IPS-18c (cell line): ENCODE measurements around the gene LTO1.
"Not testable (repeated sequence)": the region's sequence is repeated elsewhere in the genome, so short reads cannot be mapped to it uniquely, and the experiment has no call there.

Source experiments
- H3K4me3 ChIP-seq: 2 replicates; pipeline ENCODE4 v1.7.0; 2013; ENCODE audit warnings: low read depth, mild to moderate bottlenecking, low read length, moderate library complexity; ENCODE audit not compliant: insufficient read depth
- H3K9me3 ChIP-seq: one replicate; pipeline ENCODE4 v1.6.1; 2013; ENCODE audit warnings: mild to moderate bottlenecking, low read length, moderate library complexity; ENCODE audit not compliant: control insufficient read depth, insufficient read depth

The LTO1 gene

GRCh38 chr11:69703768-69704507 lies 28.8 kb upstream of the LTO1 start, which contains the start of gene FGF19:
Gene FGF19, minus strand, starts transcription at chr11:69704022. Its CDS starts 146 bp downstream, at chr11:69703876.
- H3K4me3 ChIP-seq = peak within 1 kb of the TSS; percentile 50
- no peaks in the 10 kb centered on the region for H3K9me3 ChIP-seq

DNA sequence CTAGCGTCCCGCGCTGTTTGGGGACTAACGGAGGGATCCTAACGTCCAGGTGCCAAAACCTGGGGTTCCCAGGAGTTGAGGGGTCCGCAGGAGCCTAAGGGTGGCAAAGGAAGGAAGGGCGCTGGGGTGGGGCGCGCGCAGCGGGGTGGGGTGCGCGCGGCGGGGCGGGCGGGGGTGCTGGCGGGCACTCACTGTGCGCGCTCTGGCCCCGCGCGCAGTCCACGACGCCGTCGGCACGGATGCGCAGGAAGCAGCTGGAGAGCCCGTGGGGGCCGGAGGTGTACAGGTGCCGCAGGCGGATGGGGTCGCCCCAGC lies 28.3 kb upstream of the LTO1 start:
- Histone ChIP-seq H3K9me3 (no peaks in the 10 kb centered on the region), H3K4me3 (peak overlapping the region; percentile 50)

- Histone ChIP-seq H3K9me3 (no peaks in the 10 kb centered on the region), H3K4me3 (peak overlapping the region; percentile 43; the same call in 1 of the 2 replicates)
Observed at GRCh38 chr11:69702769-69703452, 27.8 kb upstream of the LTO1 start.

GRCh38 chr11:69702239-69702691 lies 27.1 kb upstream of the LTO1 start:
- Histone ChIP-seq H3K4me3 (peak overlapping the region; percentile 43), H3K9me3 (no peaks in the 10 kb centered on the region)

DNA sequence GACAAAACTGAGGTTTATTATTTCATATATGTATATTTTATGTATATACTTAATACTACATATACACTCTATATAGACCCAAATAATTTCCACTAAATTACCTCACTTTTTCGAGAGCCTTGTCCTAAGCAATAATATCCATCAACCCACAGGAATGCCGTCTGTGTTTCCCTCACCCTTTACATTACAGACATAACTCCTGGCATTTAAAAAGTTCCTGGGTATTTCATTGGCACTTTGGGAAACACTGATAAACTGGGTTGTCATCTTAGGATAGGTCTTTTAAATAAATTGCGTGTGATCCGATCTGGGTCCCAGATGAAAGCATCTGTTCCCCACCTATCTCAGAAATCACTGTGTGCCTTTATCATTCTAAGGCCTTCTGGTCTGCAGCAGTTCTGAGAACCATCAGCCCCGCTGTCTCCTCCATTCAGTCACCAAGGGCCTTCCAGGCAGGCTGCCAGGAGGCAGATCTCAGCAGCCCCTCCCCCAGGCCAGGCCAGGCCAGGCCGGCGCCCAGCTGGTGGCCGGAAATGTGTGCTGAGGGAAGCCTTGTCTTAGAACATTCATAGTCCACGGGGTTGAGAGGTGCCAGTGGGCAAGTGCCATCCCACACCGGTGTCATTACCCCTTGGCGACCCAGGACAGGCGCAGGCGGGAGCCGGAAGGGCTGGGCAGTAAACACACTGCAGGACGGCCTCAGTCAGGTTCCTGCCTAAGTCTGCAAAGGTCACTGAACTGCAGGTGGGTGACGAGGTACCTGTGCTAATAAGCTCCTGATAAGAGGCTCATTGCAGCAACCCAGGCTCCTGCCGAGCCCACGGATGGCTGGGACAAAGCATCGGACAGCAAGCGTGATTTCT lies 25.4 kb upstream of the LTO1 start:
- Histone ChIP-seq H3K9me3 (no peaks in the 10 kb centered on the region), H3K4me3 (no peak overlapping the region)

DNA sequence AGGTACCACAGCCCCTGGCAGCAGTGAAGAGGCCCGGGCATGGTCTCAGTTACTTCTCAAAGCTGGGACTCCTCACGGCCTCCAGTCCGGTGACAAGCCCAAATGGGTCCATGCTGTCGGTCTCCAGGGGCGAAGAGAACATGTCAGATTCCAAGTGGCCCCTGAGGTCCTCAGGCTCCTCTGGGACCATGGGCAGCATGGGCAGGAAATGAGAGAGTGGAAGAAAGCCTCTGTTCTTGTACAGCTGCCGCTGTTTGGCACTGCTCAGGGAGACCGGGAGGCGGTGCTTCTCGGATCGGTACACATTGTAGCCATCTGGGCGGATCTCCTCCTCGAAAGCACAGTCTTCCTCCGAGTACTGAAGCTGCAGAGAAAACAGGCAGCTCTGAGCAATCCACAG lies 24.1 kb upstream of the LTO1 start:
- H3K9me3 ChIP-seq = no peaks in the 10 kb centered on the region
- no peak overlapping the region for H3K4me3 ChIP-seq

- no peaks in the 10 kb centered on the region for H3K9me3 ChIP-seq
- no peak overlapping the region for H3K4me3 ChIP-seq
Observed at GRCh38 chr11:69698362-69698761, 23.2 kb upstream of the LTO1 start.

DNA sequence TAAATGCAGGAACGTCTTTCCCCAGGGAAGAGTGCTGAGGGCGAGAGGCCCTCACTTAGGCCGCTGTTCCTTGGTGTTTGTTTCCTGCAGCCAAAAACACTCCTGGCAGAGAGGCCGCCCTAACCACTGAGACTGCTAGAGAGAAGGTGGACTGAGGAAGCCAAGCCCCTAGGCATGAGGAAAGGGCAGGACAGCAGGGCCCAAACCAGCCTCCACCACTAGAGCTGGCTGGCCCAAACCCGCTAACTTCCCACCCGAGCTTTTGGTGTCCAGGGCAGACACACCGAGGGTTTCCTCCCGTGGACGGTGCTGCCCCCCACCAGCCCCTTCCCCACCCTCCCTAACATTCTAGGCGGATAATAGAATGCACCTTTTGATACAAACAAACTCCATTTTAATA lies 22.7 kb upstream of the LTO1 start:
- H3K9me3 ChIP-seq = no peaks in the 10 kb centered on the region

DNA sequence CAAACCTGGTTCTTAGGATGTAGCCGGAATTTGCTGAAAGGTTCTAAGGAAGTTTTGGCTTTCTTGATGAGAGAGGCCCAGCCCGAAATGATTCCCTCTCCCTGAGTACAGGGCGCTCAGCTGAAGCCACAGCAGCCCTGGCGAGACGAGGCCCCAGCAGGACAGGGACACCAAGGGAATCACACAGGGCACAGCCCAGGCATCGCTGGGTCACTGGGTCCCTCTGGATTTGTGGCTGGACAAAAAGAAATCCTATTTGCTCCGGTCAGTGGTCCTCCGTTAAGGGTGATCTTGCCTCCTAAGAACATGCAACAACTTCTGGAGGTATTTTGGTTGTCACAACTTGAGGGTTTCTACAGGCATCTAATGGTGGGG lies 22.3 kb upstream of the LTO1 start:
- H3K4me3 ChIP-seq = no peak overlapping the region
- no peaks in the 10 kb centered on the region for H3K9me3 ChIP-seq

More for the DNA sequence above, 22.7 kb upstream of the LTO1 start:
- H3K4me3 ChIP-seq = no peak overlapping the region

DNA sequence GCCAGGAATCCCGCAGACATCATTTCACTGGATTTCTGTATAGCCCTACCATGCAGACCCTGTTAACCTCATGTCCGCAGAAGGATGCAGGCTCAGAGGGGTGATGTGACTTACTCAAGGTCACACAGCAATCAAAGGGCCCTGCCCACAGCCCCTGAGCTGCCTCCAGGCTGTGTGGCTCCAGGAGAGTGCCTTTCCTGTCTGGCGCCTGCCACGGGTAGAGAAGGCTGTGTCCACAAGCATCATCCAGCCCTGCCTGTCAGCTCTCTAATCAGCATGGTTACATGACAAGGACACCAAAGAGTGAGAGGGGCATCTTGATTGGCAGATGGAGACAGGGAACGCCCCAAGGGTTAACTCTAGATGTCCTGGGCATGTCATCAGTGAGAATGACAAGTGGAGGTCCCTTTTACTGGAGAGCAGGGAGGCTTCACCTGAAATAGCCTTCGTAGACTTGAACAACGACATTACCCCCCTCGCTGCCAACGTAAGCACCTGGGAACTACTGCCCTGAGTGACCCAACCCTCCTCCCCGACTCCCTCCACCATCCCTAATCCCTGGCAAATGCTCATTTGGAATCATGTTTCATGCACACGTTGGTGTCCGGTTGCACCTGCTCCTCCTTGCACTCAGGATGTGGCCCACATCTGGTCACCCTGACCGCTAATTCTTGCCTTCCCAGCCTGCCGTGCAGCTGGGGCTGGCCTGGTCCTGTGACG lies 21.8 kb upstream of the LTO1 start:
- no peak overlapping the region for H3K4me3 ChIP-seq
- no peaks in the 10 kb centered on the region for H3K9me3 ChIP-seq

DNA sequence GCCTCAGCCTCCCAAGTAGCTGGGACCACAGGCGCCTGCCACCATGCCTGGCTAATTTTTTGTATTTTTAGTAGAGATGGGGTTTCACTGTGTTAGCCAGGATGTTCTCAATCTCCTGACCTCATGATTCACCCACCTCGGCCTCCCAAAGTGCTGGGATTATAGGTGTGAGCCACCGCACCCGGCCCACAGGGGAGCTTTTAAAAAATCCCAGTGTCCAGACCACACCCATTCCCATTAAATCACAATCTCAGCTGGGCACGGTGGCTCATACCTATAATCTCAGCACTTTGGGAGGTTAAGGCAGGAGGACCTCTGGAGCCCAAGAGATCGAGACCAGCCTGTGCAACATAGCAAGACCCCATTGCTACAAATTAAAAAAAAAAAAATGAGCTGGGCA lies 20.8 kb upstream of the LTO1 start:
- not testable (repeated sequence) for H3K4me3 ChIP-seq, H3K9me3 ChIP-seq

- Histone ChIP-seq H3K4me3 (no peak overlapping the region), H3K9me3 (no peaks in the 10 kb centered on the region)
Observed at GRCh38 chr11:69695581-69695980, 20.4 kb upstream of the LTO1 start.

DNA sequence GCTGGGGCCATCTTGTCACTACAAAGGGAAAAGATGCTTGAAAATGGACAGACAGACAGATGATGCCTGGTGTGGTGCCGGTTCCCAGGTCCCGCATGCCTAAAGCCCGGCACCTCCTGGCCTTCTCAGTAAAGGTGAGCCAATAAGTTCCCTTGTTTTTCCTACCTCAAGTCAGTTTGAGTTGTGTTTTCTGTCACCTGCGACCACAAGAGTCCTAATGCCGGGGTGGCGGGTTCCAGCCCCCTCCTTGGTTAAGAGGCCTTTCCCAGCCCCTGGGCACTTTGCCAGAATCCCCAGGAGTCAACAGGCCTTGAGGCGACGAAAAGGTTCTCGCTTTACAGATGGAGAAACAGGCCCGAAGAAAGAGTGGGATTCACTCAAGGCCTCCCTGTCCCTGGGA lies 19.6 kb upstream of the LTO1 start:
- Histone ChIP-seq H3K4me3 (no peak overlapping the region), H3K9me3 (no peaks in the 10 kb centered on the region)

- no peaks in the 10 kb centered on the region for H3K9me3 ChIP-seq
Observed at GRCh38 chr11:69692422-69692821, 17.3 kb upstream of the LTO1 start.

DNA sequence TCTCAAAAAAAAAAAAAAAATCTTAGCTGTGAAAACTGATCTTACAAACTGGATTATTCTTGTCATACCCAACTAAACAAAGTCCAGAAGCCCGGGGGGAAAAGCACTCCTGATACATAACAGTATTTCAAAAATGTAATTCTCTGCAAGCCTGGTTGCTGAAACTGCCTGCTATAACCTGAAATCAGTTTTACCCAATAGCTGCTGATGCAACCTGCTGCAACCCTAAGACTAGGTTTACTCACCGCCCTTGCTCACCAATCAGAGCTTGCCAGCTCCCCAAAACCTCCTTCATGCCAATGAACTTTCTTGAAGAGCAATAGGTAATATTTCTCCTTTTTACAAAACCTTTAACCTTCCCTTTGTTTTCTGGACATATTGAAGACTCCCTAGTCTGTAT lies 16.3 kb upstream of the LTO1 start:
- H3K9me3 ChIP-seq = no peaks in the 10 kb centered on the region
- H3K4me3 ChIP-seq = no peak overlapping the region

More at GRCh38 chr11:69692422-69692821, 17.3 kb upstream of the LTO1 start:
- no peak overlapping the region for H3K4me3 ChIP-seq

DNA sequence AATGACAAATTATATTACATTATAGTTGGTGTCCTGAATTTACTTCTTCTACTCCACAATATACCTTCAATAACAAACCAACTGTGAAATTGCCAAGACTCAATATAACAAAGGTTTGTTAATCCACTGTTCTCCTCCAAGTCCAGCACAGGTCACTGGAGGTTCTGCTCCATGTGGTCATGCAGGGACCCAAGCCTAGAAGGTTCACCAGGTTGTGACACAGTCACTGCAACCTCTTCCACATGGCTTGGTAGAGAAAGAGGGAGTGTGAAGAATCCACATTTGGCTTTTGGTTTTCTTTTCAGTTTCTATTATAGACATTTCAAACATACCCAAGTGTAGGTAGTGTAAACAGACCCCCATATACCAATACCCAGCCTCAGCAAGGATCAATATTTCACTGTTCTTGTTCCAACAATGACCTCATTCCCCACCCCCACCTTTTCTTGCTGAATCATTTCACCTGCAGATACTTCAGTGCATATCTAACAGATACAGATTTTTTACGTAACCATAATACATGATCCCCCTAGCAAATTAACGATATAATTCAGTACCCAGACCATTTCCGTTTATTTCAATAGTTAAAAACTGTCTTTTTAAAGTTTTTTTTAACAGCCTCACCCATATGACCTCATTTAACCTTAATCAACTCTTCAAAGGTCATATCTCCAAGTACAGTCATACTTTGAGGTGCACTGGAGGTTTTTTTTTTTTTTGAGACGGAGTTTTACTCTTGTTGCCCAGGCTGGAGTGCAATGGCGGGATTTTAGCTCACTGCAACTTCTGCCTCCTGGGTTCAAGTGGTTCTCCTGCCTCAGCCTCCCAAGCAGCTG lies 14.5 kb upstream of the LTO1 start:
- no peak overlapping the region for H3K4me3 ChIP-seq

More for the DNA sequence above, 14.5 kb upstream of the LTO1 start:
- no peaks in the 10 kb centered on the region for H3K9me3 ChIP-seq
